Thyroid gland (tissue), 4 donors: ENCODE data around the gene ASIC3. TPM values are rescaled to one million over a fixed set of nuclear protein-coding genes. Genes with fewer than 3 reads are reported as not detected.

Experiments used
- DNase-seq, 2 donors: peaks; one replicate each; pipeline ENCODE4 v3.0.0-alpha.2; 2019
- H3K27ac ChIP-seq, 3 donors: fragments of 200-600 bp; sonication (generic); 1 replicate in 2 of 3; 2 replicates in 1 of 3; pipeline ENCODE4 v1.5.1; 2016 to 2019; ENCODE audit warnings: mild to moderate bottlenecking in 1 of 3, moderate library complexity in 1 of 3
- H3K27me3 ChIP-seq: fragments of 200-600 bp; sonication (generic); one replicate; pipeline ENCODE4 v1.5.1; 2019
- H3K36me3 ChIP-seq, 2 donors: fragments of 200-600 bp; sonication (generic); one replicate each; pipeline ENCODE4 v1.5.1; 2016 to 2019
- H3K4me1 ChIP-seq, 2 donors: fragments of 200-600 bp; sonication (generic); one replicate each; pipeline ENCODE4 v1.5.1; 2017 to 2019
- H3K4me3 ChIP-seq, 3 donors: fragments of 200-600 bp; sonication (generic); replicated peaks in 1 of 3; 1 replicate in 2 of 3; 2 replicates in 1 of 3; pipeline ENCODE4 v1.5.1; 2016; ENCODE audit warnings: mild to moderate bottlenecking in 1 of 3
- H3K9me3 ChIP-seq: fragments of 200-600 bp; sonication (generic); one replicate; pipeline ENCODE4 v1.5.1; 2017
- POLR2A ChIP-seq, 2 donors: fragments of 450-650 bp; IDR thresholded peaks; one replicate each; pipeline ENCODE4 v1.6.1; 2017; ENCODE audit warnings: antibody characterized with exemption in 2 of 2, mild to moderate bottlenecking in 2 of 2, moderate library complexity in 1 of 2
- WGBS, 2 donors: methylation state at CpG; one replicate each; pipeline ENCODE4 v1.1.5; 2017; 5-methylcytosine and 5-hydroxymethylcytosine counted together
- intact Hi-C: fragments of 100-400 bp; cut with DNase I; formaldehyde crosslinking; loops from one replicate; pipeline ENCODE4 v1.15.1; 2023
- total RNA-seq, 4 donors: library from RNA; depleted of rRNA; stranded (reverse); fragments of >200 nt; gene quantifications; one replicate each; pipeline ENCODE4 v1.2.3, GENCODE V29; 2016
- TF ChIP-seq, protein P1 (sequence below), 6 experiments: fragments of 200-600 bp in 3 of 6; fragments of 450-650 bp in 3 of 6; sonication (generic) in 3 of 6; IDR thresholded peaks; one replicate each; pipeline ENCODE4 v1.5.1; 2016 to 2019; ENCODE audit warnings: antibody characterized with exemption in 6 of 6, mild to moderate bottlenecking in 2 of 6, inconsistent platforms in 1 of 6, moderate library complexity in 1 of 6

Gene ASIC3
- 1 to 10 TPM in 3 of 4 donors, not detected in 1; 1.2 to 2.6 (median 1.5) TPM for total RNA-seq

DNA sequence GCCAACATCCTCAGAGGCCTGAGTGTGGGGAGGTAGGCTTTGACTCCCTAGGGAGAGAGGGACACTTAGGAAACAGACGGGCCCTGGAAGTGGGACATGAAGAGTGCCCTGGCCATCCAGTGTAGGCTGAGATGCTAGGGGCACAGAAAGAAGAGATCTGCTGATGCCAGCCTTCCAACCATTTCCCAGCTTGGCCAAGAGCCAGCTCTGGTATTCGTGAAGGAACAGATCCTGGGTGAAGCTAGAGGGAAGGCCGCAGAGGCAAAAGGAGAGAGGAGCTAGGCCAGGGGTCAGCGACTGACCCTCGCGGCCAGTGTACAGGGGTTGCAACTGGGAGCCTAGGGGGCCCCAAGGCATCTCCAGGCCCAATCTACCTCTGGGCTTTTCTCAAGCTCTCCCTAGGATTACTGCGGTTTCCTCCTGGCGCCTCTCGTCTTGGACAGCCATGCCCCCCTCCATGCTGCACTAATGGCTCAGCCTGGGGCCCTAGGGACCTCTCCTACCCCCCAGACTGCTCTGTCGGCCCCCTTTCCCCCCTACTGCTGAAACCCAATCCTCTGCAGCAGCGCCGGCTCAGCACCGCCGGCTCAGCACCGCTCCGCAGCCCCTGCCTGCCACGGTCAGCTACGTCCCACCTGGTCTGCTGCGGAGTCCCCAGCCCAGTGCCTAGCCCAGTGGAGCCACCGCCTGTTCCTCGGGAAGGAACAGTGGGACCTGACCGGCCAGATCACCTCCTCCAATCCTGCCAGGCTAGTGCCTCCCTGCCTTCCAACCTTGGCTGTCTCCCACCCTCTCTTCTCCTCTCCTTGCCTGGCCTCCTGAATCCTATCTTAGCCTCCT lies at the start of gene ASIC3:
TSS of gene ASIC3 (plus strand) at position 556 of the 840 bp plus-strand sequence. CDS start 355 bp downstream, outside the sequence.
- intact Hi-C loops: no loop called here
- no peak for TF ChIP-seq POLR2A (IDR thresholded peaks at IDR 0.05)
- TF ChIP-seq, protein P1, sequence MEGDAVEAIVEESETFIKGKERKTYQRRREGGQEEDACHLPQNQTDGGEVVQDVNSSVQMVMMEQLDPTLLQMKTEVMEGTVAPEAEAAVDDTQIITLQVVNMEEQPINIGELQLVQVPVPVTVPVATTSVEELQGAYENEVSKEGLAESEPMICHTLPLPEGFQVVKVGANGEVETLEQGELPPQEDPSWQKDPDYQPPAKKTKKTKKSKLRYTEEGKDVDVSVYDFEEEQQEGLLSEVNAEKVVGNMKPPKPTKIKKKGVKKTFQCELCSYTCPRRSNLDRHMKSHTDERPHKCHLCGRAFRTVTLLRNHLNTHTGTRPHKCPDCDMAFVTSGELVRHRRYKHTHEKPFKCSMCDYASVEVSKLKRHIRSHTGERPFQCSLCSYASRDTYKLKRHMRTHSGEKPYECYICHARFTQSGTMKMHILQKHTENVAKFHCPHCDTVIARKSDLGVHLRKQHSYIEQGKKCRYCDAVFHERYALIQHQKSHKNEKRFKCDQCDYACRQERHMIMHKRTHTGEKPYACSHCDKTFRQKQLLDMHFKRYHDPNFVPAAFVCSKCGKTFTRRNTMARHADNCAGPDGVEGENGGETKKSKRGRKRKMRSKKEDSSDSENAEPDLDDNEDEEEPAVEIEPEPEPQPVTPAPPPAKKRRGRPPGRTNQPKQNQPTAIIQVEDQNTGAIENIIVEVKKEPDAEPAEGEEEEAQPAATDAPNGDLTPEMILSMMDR (IDR thresholded peaks at IDR 0.05): no peak

DNA sequence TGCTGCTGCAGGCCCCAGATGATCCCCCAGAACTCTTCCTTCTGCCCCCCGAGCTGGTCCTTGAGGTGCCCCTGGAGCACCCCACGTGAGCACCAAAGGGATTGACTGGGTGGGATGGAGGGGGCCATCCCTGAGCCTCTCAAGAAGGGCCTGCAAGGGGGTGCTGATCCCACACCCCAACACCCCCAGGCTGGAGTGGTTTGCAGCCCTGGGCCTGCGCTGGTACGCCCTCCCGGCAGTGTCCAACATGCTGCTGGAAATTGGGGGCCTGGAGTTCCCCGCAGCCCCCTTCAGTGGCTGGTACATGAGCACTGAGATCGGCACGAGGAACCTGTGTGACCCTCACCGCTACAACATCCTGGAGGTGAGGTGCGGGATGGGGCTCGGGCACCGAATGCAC lies 49.3 kb upstream of the ASIC3 start:
- Histone ChIP-seq H3K9me3 (no peaks in the 10 kb centered on the region), H3K36me3 (no peaks in the 10 kb centered on the region)
- no peak for DNase-seq

More for the DNA sequence above, at the start of gene ASIC3:
- Histone ChIP-seq H3K27ac (no peak within 1 kb of the TSS), H3K4me3 (no peak within 1 kb of the TSS), H3K36me3 (peaks cover 0 to 3% of the 10 kb centered on the region in 2 donors), H3K4me1 (peaks cover 0 to 13% of the 10 kb centered on the region in 2 donors), H3K9me3 (no peaks in the 10 kb centered on the region), H3K27me3 (no peaks in the 10 kb centered on the region)
- DNase-seq: peak in 1 of 2 donors; percentile 22
- 66 to 71% methylated on average over 20 to 22 of the region's 22 CpGs for WGBS, 2 donors

DNA sequence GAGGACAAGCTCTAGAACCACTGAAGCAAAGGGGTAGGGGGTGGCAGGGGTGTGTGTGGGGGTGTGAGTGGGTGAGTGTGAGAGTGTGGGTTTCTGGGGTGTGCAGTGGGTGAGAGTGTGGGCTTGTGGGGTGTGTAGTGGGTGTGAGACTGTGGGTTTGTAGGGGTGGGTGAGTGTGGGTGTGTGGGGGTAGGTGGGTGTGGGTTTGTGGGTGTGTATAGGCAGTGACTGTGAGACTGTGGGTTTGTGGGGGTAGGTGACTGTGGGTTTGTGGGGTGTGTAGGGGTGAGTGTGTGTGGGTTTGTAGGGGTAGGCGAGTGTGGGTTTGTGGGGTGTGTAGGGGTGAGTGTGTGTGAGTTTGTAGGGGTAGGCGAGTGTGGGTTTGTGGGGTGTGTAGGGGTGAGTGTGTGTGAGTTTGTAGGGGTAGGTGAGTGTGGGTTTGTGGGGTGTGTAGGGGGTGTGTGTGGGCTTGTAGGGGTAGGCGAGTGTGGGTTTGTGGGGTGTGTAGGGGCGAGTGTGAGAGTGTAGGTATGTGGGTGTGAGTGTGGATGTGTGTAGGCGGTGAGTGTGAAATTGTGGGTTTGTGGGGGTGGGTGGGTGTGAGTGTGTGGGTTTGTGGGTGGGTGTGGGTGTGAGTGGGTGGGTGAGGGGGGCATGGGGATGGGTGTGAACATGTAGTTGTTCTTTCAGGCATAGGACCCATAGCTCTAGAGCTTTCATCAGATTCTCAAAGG lies 48.7 kb upstream of the ASIC3 start:
- DNase-seq: no peak
- 89 to 93% methylated on average over 5 of the region's 5 CpGs for WGBS, 2 donors
- no peak overlapping the region for H3K27ac ChIP-seq
- TF ChIP-seq, protein P1 (IDR thresholded peaks at IDR 0.05): no peak
- TF ChIP-seq POLR2A (IDR thresholded peaks at IDR 0.05): no peak
- H3K4me3 ChIP-seq: no peak overlapping the region
- H3K9me3 ChIP-seq: no peaks in the 10 kb centered on the region
- no peaks in the 10 kb centered on the region for H3K27me3 ChIP-seq
- H3K4me1 ChIP-seq: no peaks in the 10 kb centered on the region
- H3K36me3 ChIP-seq: no peaks in the 10 kb centered on the region
- intact Hi-C loops: no loop called here

More for the DNA sequence above, 49.3 kb upstream of the ASIC3 start:
- intact Hi-C loops: no loop called here
- TF ChIP-seq, protein P1 (IDR thresholded peaks at IDR 0.05): no peak
- no peak for TF ChIP-seq POLR2A (IDR thresholded peaks at IDR 0.05)
- 82 to 96% methylated on average over 7 to 9 of the region's 12 CpGs for WGBS, 2 donors
- Histone ChIP-seq H3K27me3 (no peaks in the 10 kb centered on the region), H3K27ac (no peak overlapping the region), H3K4me3 (no peak overlapping the region), H3K4me1 (no peaks in the 10 kb centered on the region)

DNA sequence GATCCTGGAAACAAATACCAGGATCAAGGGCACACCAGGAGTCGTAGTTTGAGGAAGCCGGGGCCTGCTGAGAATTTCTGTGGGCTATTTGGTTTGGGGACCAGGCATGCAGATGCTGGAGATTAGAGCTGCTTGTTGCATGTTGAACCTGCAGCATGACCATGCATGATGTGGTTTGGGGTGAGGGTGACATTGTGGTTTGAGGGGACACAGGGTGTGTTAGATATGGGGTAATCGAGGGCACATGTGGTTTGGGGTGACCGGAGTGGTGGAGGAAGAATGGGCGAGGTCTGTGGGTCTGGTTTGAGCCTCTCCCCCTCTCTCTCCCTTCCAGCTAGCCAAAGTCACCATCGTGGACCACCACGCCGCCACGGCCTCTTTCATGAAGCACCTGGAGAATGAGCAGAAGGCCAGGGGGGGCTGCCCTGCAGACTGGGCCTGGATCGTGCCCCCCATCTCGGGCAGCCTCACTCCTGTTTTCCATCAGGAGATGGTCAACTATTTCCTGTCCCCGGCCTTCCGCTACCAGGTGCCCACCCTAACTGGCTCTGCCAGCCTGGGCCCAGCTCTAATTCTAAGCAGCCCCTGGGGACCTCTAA lies 47.3 kb upstream of the ASIC3 start:
- no peaks in the 10 kb centered on the region for H3K36me3 ChIP-seq
- TF ChIP-seq, protein P1 (IDR thresholded peaks at IDR 0.05): no peak
- TF ChIP-seq POLR2A (IDR thresholded peaks at IDR 0.05): no peak
- H3K4me3 ChIP-seq: no peak overlapping the region
- H3K27ac ChIP-seq: no peak overlapping the region
- WGBS, 2 donors: 86 to 91% methylated on average over 13 of the region's 13 CpGs
- no peaks in the 10 kb centered on the region for H3K27me3 ChIP-seq
- intact Hi-C loops: no loop called here
- DNase-seq: no peak
- no peaks in the 10 kb centered on the region for H3K4me1 ChIP-seq
- no peaks in the 10 kb centered on the region for H3K9me3 ChIP-seq
